Fibroblast of the aortic adventitia (primary cell): Measurements from ENCODE around the gene LCA5. TPM values are rescaled to one million over a fixed set of nuclear protein-coding genes. Genes with fewer than 3 reads are reported as not detected.

Source experiments
- DNase-seq: peaks from one replicate; pipeline ENCODE4 v3.0.0-alpha.2; 2010; ENCODE audit warnings: low read depth
- H3K4me3 ChIP-seq: 2 replicates; pipeline ENCODE4 v1.5.1; 2011; ENCODE audit warnings: low read depth, mild to moderate bottlenecking, control low read depth, low read length, moderate library complexity
- total RNA-seq: library from RNA; depleted of rRNA; stranded (reverse); fragments of >200 nt; gene quantifications from 2 replicates; pipeline ENCODE4 v1.2.3, GENCODE V29; 2012; ENCODE audit warnings: low replicate concordance
- TF ChIP-seq, protein P1 (sequence below): IDR thresholded peaks from 2 replicates; pipeline ENCODE4 v1.5.1; 2011; ENCODE audit warnings: mild to moderate bottlenecking, low read length, control low read depth, inconsistent platforms; ENCODE audit not compliant: insufficient read depth

Gene LCA5
- total RNA-seq, 1 donor: 7.4 TPM

DNA sequence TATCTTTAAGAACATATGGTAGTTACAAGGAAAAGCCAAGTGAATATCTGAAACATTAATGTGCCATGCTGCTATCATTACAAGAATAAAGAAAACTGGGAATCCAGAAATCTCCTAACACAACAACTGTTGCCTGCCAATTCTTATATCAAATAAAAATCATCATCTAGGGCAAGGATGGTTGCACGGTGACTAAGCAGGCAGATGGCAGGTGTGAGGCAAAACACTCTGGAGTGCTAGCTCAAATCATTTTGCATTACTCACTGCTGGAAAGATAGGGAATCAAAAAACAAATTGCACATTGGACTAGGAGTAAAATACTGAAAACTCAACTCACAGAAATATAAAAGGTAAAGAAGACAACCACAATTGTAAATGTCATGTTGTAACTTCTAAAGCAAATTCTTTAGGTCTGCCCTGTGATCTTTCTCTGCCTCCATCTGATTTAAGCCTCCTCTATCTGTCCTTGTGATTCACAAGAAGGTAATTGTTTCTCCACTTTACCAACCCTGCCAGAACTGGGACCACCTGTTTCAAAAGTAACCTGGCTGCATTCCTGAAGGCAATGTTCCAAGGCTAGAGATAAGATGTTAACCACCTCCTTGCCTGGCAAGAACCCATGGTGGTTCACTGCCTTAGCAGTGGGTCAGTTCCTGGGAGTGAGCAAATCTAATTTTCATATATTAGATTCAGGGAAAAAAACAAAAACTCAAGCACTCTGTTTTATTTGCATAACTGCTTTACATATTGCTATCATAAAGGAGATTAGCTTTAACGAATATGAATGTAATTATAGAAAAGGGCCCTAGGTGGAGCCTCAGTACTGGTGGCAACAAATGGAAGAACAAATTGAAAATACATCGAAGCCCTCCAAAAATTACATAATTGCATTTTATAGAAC lies 33.1 kb upstream of the LCA5 start:
- TF ChIP-seq, protein P1, sequence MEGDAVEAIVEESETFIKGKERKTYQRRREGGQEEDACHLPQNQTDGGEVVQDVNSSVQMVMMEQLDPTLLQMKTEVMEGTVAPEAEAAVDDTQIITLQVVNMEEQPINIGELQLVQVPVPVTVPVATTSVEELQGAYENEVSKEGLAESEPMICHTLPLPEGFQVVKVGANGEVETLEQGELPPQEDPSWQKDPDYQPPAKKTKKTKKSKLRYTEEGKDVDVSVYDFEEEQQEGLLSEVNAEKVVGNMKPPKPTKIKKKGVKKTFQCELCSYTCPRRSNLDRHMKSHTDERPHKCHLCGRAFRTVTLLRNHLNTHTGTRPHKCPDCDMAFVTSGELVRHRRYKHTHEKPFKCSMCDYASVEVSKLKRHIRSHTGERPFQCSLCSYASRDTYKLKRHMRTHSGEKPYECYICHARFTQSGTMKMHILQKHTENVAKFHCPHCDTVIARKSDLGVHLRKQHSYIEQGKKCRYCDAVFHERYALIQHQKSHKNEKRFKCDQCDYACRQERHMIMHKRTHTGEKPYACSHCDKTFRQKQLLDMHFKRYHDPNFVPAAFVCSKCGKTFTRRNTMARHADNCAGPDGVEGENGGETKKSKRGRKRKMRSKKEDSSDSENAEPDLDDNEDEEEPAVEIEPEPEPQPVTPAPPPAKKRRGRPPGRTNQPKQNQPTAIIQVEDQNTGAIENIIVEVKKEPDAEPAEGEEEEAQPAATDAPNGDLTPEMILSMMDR: peak; percentile 60
- H3K4me3 ChIP-seq: no peak overlapping the region
- peak; percentile 75 for DNase-seq

DNA sequence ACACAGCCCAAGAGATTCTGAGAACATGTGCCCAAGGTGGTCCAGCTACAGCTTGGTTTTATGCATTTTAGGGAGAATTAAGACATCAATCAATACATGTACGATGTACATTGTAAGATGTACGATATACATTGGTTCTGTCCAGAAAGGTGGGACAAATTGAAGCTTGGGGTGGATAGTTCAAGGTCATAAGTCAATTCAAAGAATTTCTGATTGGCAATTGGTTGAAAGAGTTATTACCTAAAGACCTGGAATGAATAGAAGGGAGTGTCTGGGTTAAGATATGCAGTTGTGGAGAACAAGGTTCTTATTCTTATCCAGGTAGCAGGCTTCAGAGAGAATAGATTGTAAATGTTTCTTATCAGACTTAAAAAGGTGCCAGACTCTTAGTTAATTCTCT lies 31.8 kb upstream of the LCA5 start:
- no peak for DNase-seq
- TF ChIP-seq, protein P1: no peak

DNA sequence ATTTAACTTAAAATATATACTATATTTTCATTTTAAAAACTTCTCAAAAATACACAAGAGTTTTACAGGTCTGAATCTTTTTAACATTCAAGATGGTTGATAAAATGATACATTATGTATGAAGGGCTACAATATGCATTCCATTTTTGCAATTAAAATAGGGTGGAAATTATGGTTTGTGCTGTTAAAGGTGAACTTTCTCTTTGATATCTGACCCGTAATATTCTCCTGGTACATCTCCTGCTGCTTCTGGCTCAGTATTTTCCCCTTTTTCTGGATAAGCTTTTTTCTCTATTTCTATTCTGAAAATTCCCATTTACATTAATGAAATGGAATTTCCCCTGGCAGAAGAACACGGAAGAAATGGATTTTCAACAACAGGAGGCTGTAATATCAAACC lies 27.4 kb upstream of the LCA5 start:
- TF ChIP-seq, protein P1: no peak
- H3K4me3 ChIP-seq: no peak overlapping the region
- no peak for DNase-seq

More for the DNA sequence above, 31.8 kb upstream of the LCA5 start:
- H3K4me3 ChIP-seq: no peak overlapping the region

DNA sequence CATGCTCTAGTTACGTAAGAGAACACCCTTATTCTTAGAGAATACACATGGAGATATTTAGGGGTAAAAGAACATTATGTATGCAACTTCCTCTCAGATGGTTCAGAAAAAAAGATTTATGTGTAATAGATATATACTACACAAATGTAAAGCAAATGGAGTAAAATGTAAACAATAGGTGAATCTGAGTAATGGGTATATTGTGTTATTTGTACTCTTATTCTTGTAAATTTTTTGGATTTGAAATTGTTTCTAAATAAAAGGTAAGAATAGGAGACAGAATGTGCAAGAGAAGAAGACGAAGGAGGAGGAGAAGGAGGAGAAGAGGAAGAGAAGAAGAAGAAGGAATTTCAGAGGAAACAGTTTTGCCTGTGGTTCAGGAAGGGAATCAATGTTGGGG lies 22.5 kb upstream of the LCA5 start:
- TF ChIP-seq, protein P1: no peak
- no peak for DNase-seq

DNA sequence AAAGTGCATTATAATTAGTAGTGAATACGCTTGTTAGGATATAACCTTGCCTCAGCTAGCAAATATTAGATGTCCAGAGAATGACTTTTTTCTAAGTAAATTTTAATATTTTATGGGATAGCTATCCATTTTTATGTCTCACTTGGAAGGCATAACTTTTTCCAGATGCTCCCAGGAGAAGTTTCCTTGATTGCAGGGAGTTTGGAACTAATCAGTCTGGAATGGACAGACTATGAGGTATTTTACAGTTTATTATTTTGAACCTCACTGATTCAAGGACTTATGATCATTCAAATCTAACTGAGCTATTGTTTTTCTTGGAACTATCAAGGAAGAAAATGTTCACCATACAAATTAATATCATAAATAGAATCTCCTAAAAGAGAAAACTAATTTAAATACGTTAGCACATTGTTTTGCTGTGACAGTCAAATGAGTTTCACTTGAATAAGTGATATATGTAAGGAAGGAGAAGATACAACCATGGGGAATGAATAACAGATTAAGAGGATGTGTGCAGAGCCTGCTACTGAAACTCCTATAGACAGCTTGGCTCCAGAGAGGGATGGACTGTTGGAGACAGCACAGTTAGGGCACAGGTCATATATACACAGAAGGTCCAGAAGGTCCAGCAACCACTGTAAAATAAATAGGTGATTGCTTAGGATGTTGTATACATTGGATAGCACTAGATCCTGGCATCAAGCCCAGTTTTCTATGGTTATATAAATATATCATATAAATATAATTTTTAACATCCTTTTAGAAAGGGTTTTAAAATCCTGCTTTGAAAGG lies 20.6 kb upstream of the LCA5 start:
- peak; percentile 14 for DNase-seq
- H3K4me3 ChIP-seq: no peak overlapping the region
- TF ChIP-seq, protein P1: no peak

More for the DNA sequence above, 22.5 kb upstream of the LCA5 start:
- no peak overlapping the region for H3K4me3 ChIP-seq

DNA sequence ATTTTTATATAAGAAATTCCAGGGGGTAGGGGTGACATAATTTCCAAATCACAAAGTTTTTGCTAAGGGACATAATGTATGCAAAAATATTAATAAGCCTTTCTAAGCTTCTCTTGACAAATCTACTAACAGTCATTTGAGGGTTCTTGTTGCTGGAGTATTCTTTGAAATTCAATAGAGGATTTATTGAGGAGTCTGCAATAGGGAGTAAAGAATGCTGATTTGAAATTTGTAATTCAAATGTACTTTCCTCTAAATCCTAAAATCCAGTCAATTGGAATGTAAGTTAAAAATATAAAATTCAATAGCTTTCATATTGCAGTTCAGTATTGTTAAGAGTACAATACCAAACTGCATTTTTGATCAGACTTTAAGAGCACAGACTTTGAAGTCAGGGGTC lies 17.1 kb upstream of the LCA5 start:
- H3K4me3 ChIP-seq: no peak overlapping the region
- TF ChIP-seq, protein P1: no peak
- DNase-seq: no peak
